ENCODE data around the gene DCDC2B. TPM values are rescaled to one million over a fixed set of nuclear protein-coding genes. Genes with fewer than 3 reads are reported as not detected.
A peak's percentile ranks its signal among the peaks of the same experiment; 100 is the strongest.

The DCDC2B gene
- total RNA-seq, 1 experiment from 2014 or later = 0.27 TPM

- TF ChIP-seq EZH2phosphoT487 (IDR thresholded peaks at IDR 0.05; ENCODE audit: borderline replicate concordance) (no peak), ZNF274 (IDR thresholded peaks at IDR 0.05; ENCODE audit: low read depth, low read length) (no peak), EZH2 (IDR thresholded peaks at IDR 0.05) (no peak), FOSL1 (IDR thresholded peaks at IDR 0.05; ENCODE audit: low read depth) (no peak), ELF1 (IDR thresholded peaks at IDR 0.05; ENCODE audit: borderline replicate concordance, low read depth) (peak; percentile 88; the same call in 1 of the 2 replicates), POLR2A (IDR thresholded peaks at IDR 0.05; ENCODE audit: borderline replicate concordance, extremely low read depth, insufficient read depth, insufficient read length) (peak; percentile 68), EGR1 (IDR thresholded peaks at IDR 0.05; ENCODE audit: low read depth) (peak; percentile 50), CEBPB (IDR thresholded peaks at IDR 0.05; ENCODE audit: low read depth) (no peak), SIN3A (IDR thresholded peaks at IDR 0.05; ENCODE audit: low read depth) (peak; percentile 57; the same call in 1 of the 2 replicates), POLR2AphosphoS5 (IDR thresholded peaks at IDR 0.05; ENCODE audit: low read depth, low read length) (peak; percentile 92), CTCF (IDR thresholded peaks at IDR 0.05 in 2 of 3, conservative IDR thresholded peaks at IDR 0.05 in 1 of 3; ENCODE audit: borderline replicate concordance in 1 of 3, insufficient read depth in 1 of 3, low read depth in 2 of 3, low read length in 2 of 3) (no peak), TCF7L2 (IDR thresholded peaks at IDR 0.05; ENCODE audit: borderline replicate concordance, extremely low read depth, insufficient read depth, insufficient read length) (no peak)
Observed at GRCh38 chr1:32221980-32222755, 13.3 kb downstream of the DCDC2B start, which contains the start of the genes EIF3I and TMEM234 (continued).

GRCh38 chr1:32223683-32224082 is 14.8 kb downstream of the DCDC2B start:
- Histone ChIP-seq H3K4me3 (replicated peaks in 1 of 2; ENCODE audit: low read depth in 1 of 2, low read length in 2 of 2) (peak overlapping the region; percentile 96 to 99), H3K9me2 (ENCODE audit: insufficient read depth) (no peaks in the 10 kb centered on the region)

More at GRCh38 chr1:32223683-32224082, 14.8 kb downstream of the DCDC2B start:
- Histone ChIP-seq H3K4me2 (ENCODE audit: low read length) (peak overlapping the region; percentile 96), H3K27ac (ENCODE audit: low read depth, low read length) (0 out of 2 replicates have a peak overlapping the region, but pooled peaks have one; percentile 16), H3K36me3 (ENCODE audit: control insufficient read depth in 1 of 2, insufficient read depth in 2 of 2, low read length in 2 of 2) (peaks cover 31 to 37% of the 10 kb centered on the region in 2 experiments), H3K9ac (ENCODE audit: low read length) (peak overlapping the region; percentile 99), H3K79me2 (ENCODE audit: insufficient read depth, low read length) (peaks cover 58% of the 10 kb centered on the region), H2AFZ (ENCODE audit: low read depth, low read length, poor library complexity, severe bottlenecking) (no peak overlapping the region), H3K27me3 (ENCODE audit: insufficient read depth, low read length) (no peaks in the 10 kb centered on the region), H3K9me3 (ENCODE audit: control insufficient read depth in 1 of 2, insufficient read depth in 1 of 2, low read depth in 1 of 2, low read length in 2 of 2) (no peaks in the 10 kb centered on the region), H3K4me1 (ENCODE audit: control insufficient read depth in 1 of 2, insufficient read depth in 2 of 2, low read length in 2 of 2) (peaks cover 15 to 35% of the 10 kb centered on the region in 2 experiments), H4K20me1 (ENCODE audit: insufficient read depth) (no peaks in the 10 kb centered on the region)
- ChIA-PET CTCF (interaction anchor here (0.9 kb wide), 1 partner anchor 20 kb away, joined by 5 read pairs; no protein-coding TSS in a partner anchor), RAD21 (ENCODE audit: low non-redundant PET in 1 of 2, low total read pairs in 2 of 2, uncharacterized antibody in 2 of 2, unreplicated experiment in 2 of 2) (no interaction called here), POLR2A (interaction anchor here (0.9 kb wide), 1 partner anchor 17 kb away, joined by 3 read pairs; no protein-coding TSS in a partner anchor)
- no TSS peak for BruUV-seq (replicated peaks)
- TF ChIP-seq CEBPB (IDR thresholded peaks at IDR 0.05; ENCODE audit: low read depth) (no peak), RAD21 (IDR thresholded peaks at IDR 0.05; ENCODE audit: low read depth) (peak; percentile 21; the same call in 1 of the 2 replicates)
- DNase-seq (ENCODE audit: low read depth, low spot score) (no peak), ATAC-seq (no peak)
- intact Hi-C loops (cut with micrococcal nuclease) = no loop called here

Data from HCT116 (cell line).